Nephron (organoid): ENCODE data around the gene CTSZ.
A peak's percentile ranks its signal among the peaks of the same experiment; 100 is the strongest.

Experiments
- H3K27ac Mint-ChIP-seq, 3 experiments: 2 replicates each; pipeline ENCODE4 v1.8.0; 2020; ENCODE audit warnings: mixed read lengths in 3 of 3, mild to moderate bottlenecking in 2 of 3, moderate library complexity in 1 of 3
- H3K27me3 Mint-ChIP-seq: 2 replicates; pipeline ENCODE4 v1.8.0; 2021; ENCODE audit warnings: low read depth, mild to moderate bottlenecking, moderate library complexity, mixed read lengths
- H3K36me3 Mint-ChIP-seq: 2 replicates; pipeline ENCODE4 v1.8.0; 2020; ENCODE audit warnings: low read depth, mixed read lengths
- H3K4me1 Mint-ChIP-seq: 2 replicates; pipeline ENCODE4 v1.8.0; 2020; ENCODE audit warnings: mixed read lengths
- H3K4me3 Mint-ChIP-seq, 3 experiments: 2 replicates each; pipeline ENCODE4 v1.8.0; 2020; ENCODE audit warnings: mild to moderate bottlenecking in 3 of 3, mixed read lengths in 3 of 3, moderate library complexity in 2 of 3
- H3K9me3 Mint-ChIP-seq: 2 replicates; pipeline ENCODE4 v1.8.0; 2020; ENCODE audit warnings: mixed read lengths
- CTCF ChIP-seq, 3 experiments: fragments of 200-600 bp; sonication (generic); IDR thresholded peaks; one replicate each; pipeline ENCODE4 v1.5.0; 2021; ENCODE audit warnings: antibody characterized with exemption in 3 of 3; ENCODE audit not compliant: unreplicated experiment in 3 of 3

CTSZ gene

DNA sequence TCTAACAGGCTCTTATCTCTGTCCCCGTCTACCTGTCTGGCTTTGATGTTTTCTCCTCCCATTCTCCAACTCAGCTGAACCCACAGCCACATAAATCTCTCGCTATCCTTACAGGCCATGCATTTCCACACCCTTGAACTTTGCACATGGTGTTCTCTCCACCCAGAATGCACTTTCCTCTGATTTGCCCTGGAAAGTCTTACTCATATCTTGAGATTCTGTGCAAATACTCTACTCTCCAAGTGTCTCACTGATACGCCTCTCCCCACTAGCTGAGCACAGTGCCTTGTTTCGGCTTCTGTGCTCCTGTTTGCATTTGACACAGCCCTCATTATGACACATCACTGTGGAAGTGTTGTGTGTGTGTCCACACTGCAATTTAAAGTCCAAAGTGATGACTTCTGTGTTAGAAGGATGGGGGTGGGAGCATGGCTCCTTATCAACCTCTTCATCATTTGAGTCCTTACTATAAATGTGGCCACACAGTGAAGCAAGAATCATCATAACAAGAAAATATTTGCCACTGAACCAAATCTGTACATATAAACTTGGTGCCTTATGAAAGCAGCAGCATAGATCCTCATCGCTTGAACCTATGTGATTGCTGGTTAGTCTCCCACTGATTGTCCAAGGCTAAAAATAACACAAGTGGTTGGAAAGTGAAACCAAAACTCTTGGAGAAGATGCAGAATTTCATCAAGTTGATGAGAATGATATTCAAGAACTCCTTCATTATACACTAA is 41.1 kb upstream of the CTSZ start:
- TF ChIP-seq CTCF (IDR thresholded peaks at IDR 0.05; ENCODE audit: unreplicated experiment in 3 of 3), result no peak
- Mint-ChIP-seq H3K4me3 (no peak overlapping the region), H3K36me3 (no peaks in the 10 kb centered on the region), H3K27me3 (no peaks in the 10 kb centered on the region), H3K27ac (peak overlapping the region in 1 of 3 experiments; percentile 2), H3K4me1 (peaks cover 16% of the 10 kb centered on the region), H3K9me3 (no peaks in the 10 kb centered on the region)

DNA sequence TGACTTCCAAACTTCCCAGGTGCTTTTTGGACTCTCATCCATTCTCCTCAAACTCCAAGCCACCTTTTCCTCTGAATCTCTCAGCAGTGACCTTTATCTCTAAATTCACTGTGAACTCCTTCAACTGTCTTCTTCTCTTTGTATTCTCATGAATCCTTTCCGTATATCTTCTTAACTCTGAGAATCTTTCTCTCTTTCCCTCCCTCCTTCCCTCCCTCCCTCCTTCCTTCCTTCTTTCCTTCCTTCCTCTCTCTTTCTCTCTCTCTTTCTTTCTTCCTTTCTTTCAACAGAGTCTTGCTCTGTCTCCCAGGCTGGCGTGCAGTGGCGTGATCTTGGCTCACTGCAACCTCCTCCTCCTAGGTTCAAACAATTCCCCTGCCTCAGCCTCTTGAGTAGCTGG is 39.8 kb upstream of the CTSZ start:
- no peaks in the 10 kb centered on the region for H3K9me3 Mint-ChIP-seq
- H3K27me3 Mint-ChIP-seq, result no peaks in the 10 kb centered on the region
- H3K27ac Mint-ChIP-seq, result peak overlapping the region in 1 of 3 experiments; percentile 11
- TF ChIP-seq CTCF (IDR thresholded peaks at IDR 0.05; ENCODE audit: unreplicated experiment in 3 of 3), result no peak
- H3K4me1 Mint-ChIP-seq, result peaks cover 13% of the 10 kb centered on the region
- H3K36me3 Mint-ChIP-seq, result no peaks in the 10 kb centered on the region
- H3K4me3 Mint-ChIP-seq, result no peak overlapping the region

GRCh38 chr20:59044796-59045195 is 37.7 kb upstream of the CTSZ start:
- Mint-ChIP-seq H3K27me3 (no peaks in the 10 kb centered on the region), H3K9me3 (no peaks in the 10 kb centered on the region), H3K4me3 (peak overlapping the region in 2 of 3 experiments; percentile 37 to 64), H3K36me3 (peaks cover 10% of the 10 kb centered on the region), H3K4me1 (peaks cover 22% of the 10 kb centered on the region), H3K27ac (no peak overlapping the region)
- no peak for TF ChIP-seq CTCF (IDR thresholded peaks at IDR 0.05; ENCODE audit: unreplicated experiment in 3 of 3)

DNA sequence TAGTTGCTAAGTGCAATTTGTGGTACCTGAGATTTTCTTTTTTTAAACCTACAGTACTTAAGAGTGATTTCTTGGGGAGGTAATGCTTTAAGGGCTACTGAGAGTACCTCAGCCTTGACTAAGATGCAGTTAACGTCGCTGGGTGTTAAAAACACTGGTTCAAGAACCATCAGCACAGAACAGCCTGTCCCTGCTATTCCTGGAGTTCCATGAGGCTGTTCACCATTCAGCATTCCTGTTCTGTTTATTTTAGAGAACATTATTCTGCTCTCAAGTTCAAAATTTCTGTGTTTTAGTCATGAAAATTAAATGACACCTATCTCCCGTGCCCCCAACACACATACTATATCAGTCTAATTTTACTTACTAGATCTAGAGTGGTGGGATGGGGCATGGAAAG is 37.2 kb upstream of the CTSZ start:
- peak overlapping the region in 2 of 3 experiments; percentile 14 to 16 for H3K4me3 Mint-ChIP-seq
- TF ChIP-seq CTCF (IDR thresholded peaks at IDR 0.05; ENCODE audit: unreplicated experiment in 3 of 3), result no peak

DNA sequence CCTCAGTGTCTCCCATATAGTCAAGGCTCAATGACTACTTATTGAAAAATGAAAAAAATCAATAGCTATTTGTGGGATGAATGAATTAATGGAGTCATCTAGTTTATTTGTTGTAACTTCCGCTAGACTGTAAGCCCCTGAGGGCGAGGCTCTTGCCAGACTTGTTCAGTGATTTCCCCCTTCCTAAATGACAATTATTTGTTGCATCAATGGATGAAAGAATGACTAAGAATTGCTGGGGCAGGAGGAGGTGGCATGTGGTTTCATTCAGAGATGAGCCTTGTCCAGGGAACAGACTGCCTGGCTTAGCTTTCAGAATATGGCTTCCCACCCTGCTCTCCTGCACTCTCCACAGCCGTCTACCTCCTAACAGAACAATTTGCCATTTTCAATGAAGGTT is 36.6 kb upstream of the CTSZ start:
- Mint-ChIP-seq H3K9me3 (no peaks in the 10 kb centered on the region), H3K27me3 (no peaks in the 10 kb centered on the region), H3K36me3 (peaks cover 11% of the 10 kb centered on the region), H3K27ac (peak overlapping the region; percentile 52 to 77 (median 61)), H3K4me1 (peaks cover 31% of the 10 kb centered on the region), H3K4me3 (peak overlapping the region; percentile 69 to 86 (median 82))
- TF ChIP-seq CTCF (IDR thresholded peaks at IDR 0.05; ENCODE audit: unreplicated experiment in 3 of 3), result no peak

More for the DNA sequence above, 37.2 kb upstream of the CTSZ start:
- no peaks in the 10 kb centered on the region for H3K27me3 Mint-ChIP-seq
- H3K4me1 Mint-ChIP-seq, result peaks cover 25% of the 10 kb centered on the region
- H3K36me3 Mint-ChIP-seq, result peaks cover 11% of the 10 kb centered on the region
- no peaks in the 10 kb centered on the region for H3K9me3 Mint-ChIP-seq
- H3K27ac Mint-ChIP-seq, result no peak overlapping the region
